ENCODE results near the gene VAMP2. TPM values are rescaled to one million over a fixed set of nuclear protein-coding genes. Genes with fewer than 3 reads are reported as not detected.
A peak's percentile ranks its signal among the peaks of the same experiment; 100 is the strongest.

VAMP2 gene
- total RNA-seq, 2 experiments from 2014 or later = 30.0 to 33.7 TPM

GRCh38 chr17:8141045-8141444 lies 21.7 kb downstream of the VAMP2 start:
- intact Hi-C loops (cut with micrococcal nuclease) = no loop called here
- TF ChIP-seq CTCF (IDR thresholded peaks at IDR 0.05) = no peak
- Mint-ChIP-seq H3K4me3 (no peak overlapping the region), H3K27ac (no peak overlapping the region), H3K27me3 (peaks cover 3% of the 10 kb centered on the region), H3K36me3 (ENCODE audit: low read depth) (peaks cover 35% of the 10 kb centered on the region), H3K9me3 (no peaks in the 10 kb centered on the region), H3K4me1 (ENCODE audit: low read depth) (no peaks in the 10 kb centered on the region)
- ChIA-PET CTCF (interaction anchor here (1.2 to 9.0 kb wide), 3 partner anchors 10 to 32 kb away, joined by 3 to 63 read pairs (median 4); partner anchors contain the start of gene ALOXE3), POLR2A (interaction anchor here (0.5 to 12.8 kb wide), 8 partner anchors 14 to 107 kb away, joined by 3 to 228 read pairs (median 4); partner anchors contain the start of genes ALOXE3, PER1 and VAMP2)
- DNase-seq = no peak
- no peak for ATAC-seq

DNA sequence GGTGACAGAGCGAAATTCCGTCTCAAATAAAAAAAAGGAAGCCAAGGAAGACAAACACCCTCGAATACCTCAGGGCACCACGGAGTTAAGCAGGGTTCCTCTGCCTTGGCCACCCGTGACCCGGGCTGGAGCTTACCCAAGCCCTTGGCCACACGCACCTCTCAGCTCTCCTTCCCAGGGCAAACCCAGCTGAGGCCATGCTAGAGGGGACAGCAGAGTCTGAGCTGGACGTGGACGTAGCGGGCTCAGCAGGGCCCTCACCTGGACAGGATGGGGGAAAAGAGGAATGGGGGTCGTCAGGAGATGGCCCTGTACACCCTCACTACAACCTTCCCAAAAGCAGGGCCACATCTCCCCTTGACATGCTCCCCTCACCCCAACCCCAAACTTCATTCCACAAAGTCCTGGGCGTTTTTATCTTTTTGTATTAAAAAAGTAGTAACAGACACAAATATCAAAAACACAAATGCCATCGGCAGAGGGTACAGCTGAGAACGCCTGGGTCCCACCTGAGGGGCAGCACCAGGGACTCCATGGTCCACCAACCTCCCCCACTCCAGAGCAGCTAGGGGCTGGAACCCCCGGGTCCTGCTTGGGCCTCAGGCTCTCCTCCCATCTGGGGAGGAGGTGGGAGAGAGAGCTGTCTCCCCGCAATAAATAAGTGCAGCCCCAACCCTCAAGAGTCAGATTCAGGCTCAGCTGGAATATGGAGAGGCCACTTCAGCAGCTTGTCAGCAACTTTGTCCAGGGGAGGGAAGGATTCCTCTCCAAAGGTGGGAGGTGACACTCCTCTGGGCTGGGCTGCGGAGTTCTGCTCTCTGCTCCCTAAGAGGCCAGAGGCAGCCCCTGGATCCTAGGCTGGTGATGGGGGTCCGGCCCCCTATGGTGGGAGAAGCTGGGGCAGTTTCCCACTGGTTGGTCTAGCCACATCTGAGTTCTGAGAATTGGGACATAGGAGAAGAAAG lies 22.4 kb downstream of the VAMP2 start:
- Mint-ChIP-seq H3K9me3 (no peaks in the 10 kb centered on the region), H3K27me3 (peaks cover 3% of the 10 kb centered on the region), H3K4me1 (ENCODE audit: low read depth) (no peaks in the 10 kb centered on the region), H3K4me3 (no peak overlapping the region), H3K36me3 (ENCODE audit: low read depth) (peaks cover 33% of the 10 kb centered on the region), H3K27ac (peak overlapping the region; percentile 25)
- DNase-seq (no peak), ATAC-seq (no peak)
- intact Hi-C loops (cut with micrococcal nuclease) = no loop called here
- CTCF ChIA-PET = interaction anchor here (0.7 to 9.0 kb wide), 9 partner anchors 8 to 62 kb away, joined by 3 to 63 read pairs (median 4); partner anchors contain the start of genes ALOXE3, HES7 and PER1
- no peak for TF ChIP-seq CTCF (IDR thresholded peaks at IDR 0.05)
- POLR2A ChIA-PET = interaction anchor here (0.5 to 12.8 kb wide), 12 partner anchors 14 to 108 kb away, joined by 3 to 228 read pairs (median 5); partner anchors contain the start of genes ALOXE3, HES7, PER1 and VAMP2

GRCh38 chr17:8138672-8139371 lies 23.9 kb downstream of the VAMP2 start:
- CTCF ChIA-PET = interaction anchor here (0.6 to 9.0 kb wide), 21 partner anchors 7 to 162 kb away, joined by 3 to 63 read pairs (median 4); partner anchors contain the start of genes ALOXE3, BORCS6, CTC1 and HES7

DNA sequence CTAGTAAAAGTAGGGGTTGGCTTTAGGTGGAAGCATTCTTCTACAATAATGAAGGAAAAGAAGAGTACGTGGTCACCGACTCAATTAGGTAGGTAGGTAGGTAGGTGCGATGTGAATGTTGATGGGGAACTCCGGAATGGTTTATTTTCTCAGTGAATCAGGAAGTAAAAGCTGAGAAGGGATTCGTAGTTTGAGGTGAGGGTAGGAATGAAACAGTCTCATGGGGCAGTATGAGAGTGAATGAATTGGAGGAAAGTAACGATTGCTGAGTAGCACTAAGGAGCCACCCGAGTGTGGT lies 24.4 kb downstream of the VAMP2 start:
- no peak for TF ChIP-seq CTCF (IDR thresholded peaks at IDR 0.05)
- ATAC-seq (no peak), DNase-seq (no peak)
- ChIA-PET POLR2A (interaction anchor here (0.7 to 12.8 kb wide), 15 partner anchors 8 to 207 kb away, joined by 3 to 228 read pairs (median 4); partner anchors contain the start of genes ALOXE3, AURKB, HES7 and PER1), CTCF (interaction anchor here (0.6 to 9.0 kb wide), 18 partner anchors 8 to 163 kb away, joined by 3 to 63 read pairs (median 6); partner anchors contain the start of genes ALOXE3, AURKB, CTC1 and HES7)
- Mint-ChIP-seq H3K36me3 (ENCODE audit: low read depth) (peaks cover 24% of the 10 kb centered on the region), H3K4me3 (no peak overlapping the region), H3K9me3 (no peaks in the 10 kb centered on the region), H3K27me3 (peaks cover 3% of the 10 kb centered on the region), H3K27ac (no peak overlapping the region), H3K4me1 (ENCODE audit: low read depth) (no peaks in the 10 kb centered on the region)
- intact Hi-C loops (cut with micrococcal nuclease) = loop anchor here (2.0 to 5.0 kb wide), 4 partner anchors 18 to 162 kb away; no protein-coding TSS in a partner anchor

More at GRCh38 chr17:8138672-8139371, 23.9 kb downstream of the VAMP2 start:
- Mint-ChIP-seq H3K4me1 (ENCODE audit: low read depth) (no peaks in the 10 kb centered on the region), H3K36me3 (ENCODE audit: low read depth) (peaks cover 28% of the 10 kb centered on the region), H3K4me3 (no peak overlapping the region), H3K27ac (no peak overlapping the region), H3K27me3 (peaks cover 3% of the 10 kb centered on the region), H3K9me3 (no peaks in the 10 kb centered on the region)
- ATAC-seq = peak; percentile 90
- POLR2A ChIA-PET = interaction anchor here (0.8 to 12.8 kb wide), 16 partner anchors 8 to 208 kb away, joined by 3 to 228 read pairs (median 4); partner anchors contain the start of genes ALOXE3, HES7, PER1 and PFAS
- peak; percentile 98 for DNase-seq
- peak; percentile 87 for TF ChIP-seq CTCF (IDR thresholded peaks at IDR 0.05)
- intact Hi-C loops (cut with micrococcal nuclease) = loop anchor here (1.0 to 5.0 kb wide), 5 partner anchors 12 to 162 kb away; no protein-coding TSS in a partner anchor

Data from activated CD8-positive, alpha-beta T cell treated with anti-CD3 and anti-CD28 coated beads for 36 hours (primary cell).